ENCODE measurements around the gene E2F8.

Gene E2F8

GRCh38 chr11:19240420-19241259 is at the start of gene E2F8:
E2F8 (minus strand) TSS chr11:19240945; CDS start chr11:19240121, 824 bp downstream.
- in situ Hi-C loops (cut with HindIII; ENCODE audit: low sequenced_read_pairs): no loop called here
- DNase-seq (ENCODE audit: low read depth, low spot score): peak; percentile 93
- no peak for TF ChIP-seq CTCF (IDR thresholded peaks at IDR 0.05; ENCODE audit: low read depth, low read length)
- peak within 1 kb of the TSS; percentile 72 for H3K4me3 ChIP-seq (ENCODE audit: low read depth, low read length)

GRCh38 chr11:19290356-19290755 is 49.6 kb upstream of the E2F8 start:
- in situ Hi-C loops (cut with HindIII; ENCODE audit: low sequenced_read_pairs): no loop called here
- no peak for DNase-seq (ENCODE audit: low read depth, low spot score)
- TF ChIP-seq CTCF (IDR thresholded peaks at IDR 0.05; ENCODE audit: low read depth, low read length): no peak
- no peak overlapping the region for H3K4me3 ChIP-seq (ENCODE audit: low read depth, low read length)

GRCh38 chr11:19288256-19288655 is 47.5 kb upstream of the E2F8 start:
- no peak for DNase-seq (ENCODE audit: low read depth, low spot score)
- H3K4me3 ChIP-seq (ENCODE audit: low read depth, low read length): no peak overlapping the region
- in situ Hi-C loops (cut with HindIII; ENCODE audit: low sequenced_read_pairs): no loop called here
- TF ChIP-seq CTCF (IDR thresholded peaks at IDR 0.05; ENCODE audit: low read depth, low read length): no peak

- in situ Hi-C loops (cut with HindIII; ENCODE audit: low sequenced_read_pairs): no loop called here
- no peak for DNase-seq (ENCODE audit: low read depth, low spot score)
- H3K4me3 ChIP-seq (ENCODE audit: low read depth, low read length): no peak overlapping the region
- TF ChIP-seq CTCF (IDR thresholded peaks at IDR 0.05; ENCODE audit: low read depth, low read length): no peak
Measured at GRCh38 chr11:19286411-19286810, 45.7 kb upstream of the E2F8 start.

- DNase-seq (ENCODE audit: low read depth, low spot score): no peak
- H3K4me3 ChIP-seq (ENCODE audit: low read depth, low read length): no peak overlapping the region
- TF ChIP-seq CTCF (IDR thresholded peaks at IDR 0.05; ENCODE audit: low read depth, low read length): no peak
- in situ Hi-C loops (cut with HindIII; ENCODE audit: low sequenced_read_pairs): no loop called here
Measured at GRCh38 chr11:19284881-19285280, 44.1 kb upstream of the E2F8 start.

- no peak overlapping the region for H3K4me3 ChIP-seq (ENCODE audit: low read depth, low read length)
- DNase-seq (ENCODE audit: low read depth, low spot score): no peak
- no peak for TF ChIP-seq CTCF (IDR thresholded peaks at IDR 0.05; ENCODE audit: low read depth, low read length)
- in situ Hi-C loops (cut with HindIII; ENCODE audit: low sequenced_read_pairs): no loop called here
Measured at GRCh38 chr11:19283991-19284390, 43.2 kb upstream of the E2F8 start.
